Retinal pigment epithelial cell (primary cell): ENCODE data around the gene ELFN1.

ENCODE experiments used
- DNase-seq: peaks from one replicate; pipeline ENCODE4 v3.0.0-alpha.2; 2010; ENCODE audit warnings: low read depth
- H3K4me3 ChIP-seq: 2 replicates; pipeline ENCODE4 v1.5.1; 2011; ENCODE audit warnings: mild to moderate bottlenecking, low read length, control low read depth, moderate library complexity
- CTCF ChIP-seq: conservative IDR thresholded peaks from 2 replicates; pipeline ENCODE4 v1.5.1; 2011; ENCODE audit warnings: low read depth, low read length, control low read depth, inconsistent platforms

The ELFN1 gene

GRCh38 chr7:1755783-1756625 is 85.9 kb downstream of the ELFN1 start:
- no peak overlapping the region for H3K4me3 ChIP-seq

GRCh38 chr7:1757601-1758000 is 87.5 kb downstream of the ELFN1 start:
- DNase-seq = no peak
- H3K4me3 ChIP-seq = no peak overlapping the region
- no peak for TF ChIP-seq CTCF

More at GRCh38 chr7:1755783-1756625, 85.9 kb downstream of the ELFN1 start:
- no peak for TF ChIP-seq CTCF
- no peak for DNase-seq

- no peak overlapping the region for H3K4me3 ChIP-seq
- no peak for DNase-seq
- peak; percentile 56 for TF ChIP-seq CTCF
These were observed 88.2 kb downstream of the ELFN1 start for GRCh38 chr7:1758028-1758858.

GRCh38 chr7:1758859-1759521 is 88.9 kb downstream of the ELFN1 start:
- TF ChIP-seq CTCF = no peak
- H3K4me3 ChIP-seq = no peak overlapping the region
- no peak for DNase-seq

GRCh38 chr7:1761097-1761496 is 91.0 kb downstream of the ELFN1 start:
- no peak overlapping the region for H3K4me3 ChIP-seq
- TF ChIP-seq CTCF = no peak
- DNase-seq = no peak

GRCh38 chr7:1761774-1762173 is 91.7 kb downstream of the ELFN1 start:
- no peak for TF ChIP-seq CTCF
- no peak overlapping the region for H3K4me3 ChIP-seq
- DNase-seq = no peak
